HFF-Myc (cell line): ENCODE measurements around the gene USP34.
"Not testable (repeated sequence)": the region's sequence is repeated elsewhere in the genome, so short reads cannot be mapped to it uniquely, and the experiment has no call there.

Source experiments
- DNase-seq: peaks from one replicate; pipeline ENCODE4 v3.0.0-alpha.2; 2011; ENCODE audit warnings: low read depth; ENCODE audit errors: extremely low read depth
- H3K4me3 ChIP-seq: replicated peaks from 2 replicates; pipeline ENCODE4 v1.5.1; 2011; ENCODE audit warnings: low read depth, mild to moderate bottlenecking, control low read depth, low read length
- TF ChIP-seq, protein P1 (sequence below): IDR thresholded peaks from 2 replicates; pipeline ENCODE4 v1.5.1; 2012; ENCODE audit warnings: mild to moderate bottlenecking, low read depth, low read length, control low read depth; ENCODE audit errors: missing control alignments

USP34 gene

DNA sequence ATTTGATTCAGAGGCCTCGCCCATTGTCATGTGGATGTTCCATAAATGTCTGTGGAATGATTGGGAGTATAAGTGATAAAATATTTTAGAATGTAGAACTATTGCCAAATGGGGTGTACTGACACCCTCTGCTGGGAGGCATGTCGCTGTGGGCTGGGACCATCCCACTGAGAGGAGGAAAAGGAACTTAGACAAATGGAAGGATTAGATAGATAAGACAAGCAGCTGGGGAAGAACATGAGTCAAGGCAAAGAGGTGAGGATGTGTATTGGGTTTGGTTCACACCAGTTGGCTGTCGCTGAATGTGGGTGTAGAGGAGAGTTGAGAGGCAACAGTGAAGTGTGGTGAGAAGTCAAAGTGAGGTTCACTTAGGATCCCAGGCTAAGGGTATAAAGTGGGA lies 304.9 kb downstream of the USP34 start:
- TF ChIP-seq, protein P1, sequence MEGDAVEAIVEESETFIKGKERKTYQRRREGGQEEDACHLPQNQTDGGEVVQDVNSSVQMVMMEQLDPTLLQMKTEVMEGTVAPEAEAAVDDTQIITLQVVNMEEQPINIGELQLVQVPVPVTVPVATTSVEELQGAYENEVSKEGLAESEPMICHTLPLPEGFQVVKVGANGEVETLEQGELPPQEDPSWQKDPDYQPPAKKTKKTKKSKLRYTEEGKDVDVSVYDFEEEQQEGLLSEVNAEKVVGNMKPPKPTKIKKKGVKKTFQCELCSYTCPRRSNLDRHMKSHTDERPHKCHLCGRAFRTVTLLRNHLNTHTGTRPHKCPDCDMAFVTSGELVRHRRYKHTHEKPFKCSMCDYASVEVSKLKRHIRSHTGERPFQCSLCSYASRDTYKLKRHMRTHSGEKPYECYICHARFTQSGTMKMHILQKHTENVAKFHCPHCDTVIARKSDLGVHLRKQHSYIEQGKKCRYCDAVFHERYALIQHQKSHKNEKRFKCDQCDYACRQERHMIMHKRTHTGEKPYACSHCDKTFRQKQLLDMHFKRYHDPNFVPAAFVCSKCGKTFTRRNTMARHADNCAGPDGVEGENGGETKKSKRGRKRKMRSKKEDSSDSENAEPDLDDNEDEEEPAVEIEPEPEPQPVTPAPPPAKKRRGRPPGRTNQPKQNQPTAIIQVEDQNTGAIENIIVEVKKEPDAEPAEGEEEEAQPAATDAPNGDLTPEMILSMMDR: no peak
- no peak for DNase-seq
- no peak overlapping the region for H3K4me3 ChIP-seq

DNA sequence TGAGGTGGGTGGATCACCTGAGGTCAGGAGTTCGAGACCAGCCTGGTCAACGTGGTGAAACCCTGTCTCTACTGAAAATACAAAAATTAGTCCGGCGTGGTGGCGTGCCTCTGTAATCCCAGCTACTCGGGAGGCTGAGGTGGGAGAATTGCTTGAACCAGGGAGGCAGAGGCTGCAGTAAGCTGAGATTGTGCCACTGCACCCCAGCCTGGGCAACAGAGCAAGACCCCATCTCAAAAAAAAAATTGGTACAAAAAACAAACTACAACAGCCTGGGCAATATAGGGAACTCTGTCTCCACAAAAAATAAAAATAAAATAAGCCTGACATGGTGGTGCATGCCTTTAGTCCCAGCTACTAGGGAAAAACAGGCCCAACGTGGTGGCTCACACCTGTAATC lies 305.8 kb downstream of the USP34 start:
- not testable (repeated sequence) for DNase-seq, H3K4me3 ChIP-seq

DNA sequence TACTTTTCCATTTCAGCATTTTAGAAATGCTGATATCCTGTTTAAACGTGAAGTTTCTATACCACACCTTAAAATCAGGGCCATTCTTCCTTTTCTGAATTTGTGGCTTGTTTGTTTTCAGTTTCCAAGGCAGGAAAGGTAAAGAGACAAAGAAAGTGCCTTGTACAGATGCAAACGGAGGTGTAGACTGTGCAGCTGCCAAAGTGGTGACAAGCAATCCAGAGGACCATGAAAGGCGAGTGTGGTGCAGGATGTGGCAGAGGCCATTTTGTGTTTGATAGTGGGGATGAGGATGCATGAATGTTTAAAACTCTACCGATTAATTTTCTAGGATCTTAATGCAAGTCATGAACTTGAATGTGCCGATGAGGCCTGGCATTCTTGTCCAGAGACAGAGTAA lies 308.2 kb downstream of the USP34 start:
- no peak overlapping the region for H3K4me3 ChIP-seq
- no peak for DNase-seq
- TF ChIP-seq, protein P1: no peak

DNA sequence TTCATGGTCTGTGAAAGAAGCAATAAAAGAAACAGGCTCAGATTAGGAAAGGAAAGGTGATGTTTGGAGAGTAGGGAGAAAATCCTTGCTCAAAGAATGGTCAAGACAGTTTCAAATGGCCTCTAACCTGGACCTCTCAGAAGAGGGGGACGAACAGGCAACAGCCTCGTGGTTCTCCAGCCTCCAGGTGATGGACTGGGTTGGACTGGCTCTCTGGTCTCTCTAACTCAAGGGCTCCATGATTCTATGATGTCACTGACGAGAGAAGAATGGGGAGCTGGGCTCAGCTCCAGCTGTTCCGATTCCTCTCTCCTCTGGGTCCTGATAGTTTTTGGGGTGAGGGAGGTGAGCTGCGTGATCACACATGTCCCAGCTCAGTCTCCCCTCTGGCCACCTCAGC lies 309.0 kb downstream of the USP34 start, which contains the start of gene C2orf74:
Gene C2orf74 (plus strand): TSS at position 301 of the 400 bp plus-strand sequence. CDS start 327 bp downstream, outside the sequence.
- DNase-seq: no peak
- no peak within 1 kb of the TSS for H3K4me3 ChIP-seq
- TF ChIP-seq, protein P1: no peak

DNA sequence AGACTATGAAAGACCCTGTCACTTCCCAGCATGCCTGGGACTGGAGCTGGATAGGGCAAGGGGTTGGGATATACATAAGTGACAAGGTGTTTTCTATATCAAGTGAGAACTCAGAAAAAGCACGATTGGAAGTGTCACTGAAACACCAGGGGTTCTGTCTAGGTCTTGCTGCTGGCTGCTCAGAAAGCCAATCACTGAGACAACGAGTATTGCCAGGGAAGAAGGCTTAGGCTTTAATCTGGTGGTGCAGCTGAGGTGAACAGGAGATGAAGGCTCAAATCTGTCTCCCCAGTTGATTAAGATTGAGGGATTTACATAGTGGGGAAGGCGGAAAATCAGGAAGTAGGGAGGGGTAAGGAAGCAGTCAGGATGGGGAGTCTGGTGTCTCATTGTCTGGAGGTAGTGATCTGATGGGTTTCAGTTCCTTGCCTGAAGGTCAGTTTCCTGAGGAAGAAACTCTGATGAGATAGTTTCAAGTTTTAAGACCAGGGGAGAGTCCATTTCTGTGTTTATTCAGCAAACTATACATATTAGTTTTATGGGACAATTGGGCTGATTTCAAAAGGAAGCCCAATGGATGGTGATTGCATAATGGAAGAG lies 312.4 kb downstream of the USP34 start:
- no peak for DNase-seq
- no peak overlapping the region for H3K4me3 ChIP-seq
- TF ChIP-seq, protein P1: no peak

DNA sequence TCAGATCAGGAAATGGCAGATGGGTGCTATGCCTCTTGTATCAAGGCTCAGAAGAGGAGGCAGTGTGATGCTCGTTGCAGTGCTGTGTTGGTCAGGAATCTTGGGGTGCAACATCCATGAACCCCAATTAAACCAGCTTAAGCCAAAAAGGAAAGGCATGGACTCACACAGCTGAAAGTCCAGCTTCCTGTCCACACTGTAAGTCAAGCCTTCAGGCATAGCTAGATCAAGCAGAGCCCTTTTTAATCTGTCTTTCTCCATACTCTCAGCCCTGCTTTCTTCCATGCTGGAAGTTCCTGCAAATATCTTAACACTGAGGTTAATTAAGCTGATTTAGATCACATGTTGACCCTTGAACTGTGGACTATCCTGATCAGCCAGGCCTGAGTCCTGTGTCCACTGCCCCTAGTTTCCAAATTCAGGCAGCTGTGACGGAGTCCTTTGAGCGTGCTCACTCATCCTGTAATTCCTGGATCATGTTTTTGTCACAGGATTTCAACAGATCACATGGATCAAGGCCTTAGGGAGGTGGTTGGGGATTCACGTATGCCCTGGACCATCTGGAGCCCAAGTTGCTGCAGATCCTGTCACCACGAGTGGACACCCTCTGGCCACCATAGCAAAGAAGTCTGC lies 313.4 kb downstream of the USP34 start:
- TF ChIP-seq, protein P1: no peak
- no peak overlapping the region for H3K4me3 ChIP-seq
- DNase-seq: no peak

DNA sequence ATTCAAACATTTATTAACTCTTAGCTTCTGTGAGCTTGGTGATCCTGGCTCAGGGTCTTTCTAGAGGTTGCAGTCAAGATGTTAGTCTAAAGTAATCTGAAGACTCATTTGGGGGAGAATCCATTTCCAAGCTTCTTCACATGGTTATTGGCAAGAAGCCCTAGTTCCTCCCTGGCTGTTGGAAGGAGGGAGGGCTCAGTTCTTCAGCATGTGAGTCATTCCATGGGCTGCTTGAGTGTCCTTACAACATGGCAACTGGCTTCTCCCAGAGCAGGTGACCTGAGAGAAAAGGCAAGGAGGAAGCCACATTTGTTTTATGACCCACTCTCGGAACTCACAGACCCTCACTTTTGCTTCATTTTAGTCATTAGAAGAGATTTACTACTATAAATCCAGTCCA lies 319.5 kb downstream of the USP34 start:
- peak; percentile 27 for DNase-seq
- TF ChIP-seq, protein P1: no peak

More for the DNA sequence above, 319.5 kb downstream of the USP34 start:
- no peak overlapping the region for H3K4me3 ChIP-seq
